ENCODE data around the gene AMOTL1.

- TF ChIP-seq CTCF (IDR thresholded peaks at IDR 0.05; ENCODE audit: extremely low read depth in 1 of 2, insufficient read depth in 1 of 2, low read depth in 1 of 2, low read length in 2 of 2) (no peak), POLR2A (IDR thresholded peaks at IDR 0.05; ENCODE audit: low read depth, low read length) (no peak), POLR2AphosphoS5 (IDR thresholded peaks at IDR 0.05; ENCODE audit: insufficient read depth, low read depth, low read length) (no peak), MAX (IDR thresholded peaks at IDR 0.05; ENCODE audit: insufficient read depth, insufficient read length) (no peak), JUN (IDR thresholded peaks at IDR 0.05; ENCODE audit: borderline replicate concordance, insufficient read depth, insufficient read length, low read depth) (no peak)
Observed at GRCh38 chr11:94793822-94794221, 25.7 kb downstream of the AMOTL1 start.

All from endothelial cell of umbilical vein (primary cell).